GM08714 (cell line): ENCODE results near the gene EML4.

Experiments used
- H3K4me3 ChIP-seq: fragments of 200-500 bp; sonication (Bioruptor generic); 2 replicates; pipeline ENCODE4 v1.5.1; 2014; ENCODE audit warnings: mild to moderate bottlenecking, low read length, inconsistent platforms
- ZNF274 ChIP-seq: IDR thresholded peaks from 2 replicates; pipeline ENCODE4 v1.6.1; 2012; ENCODE audit warnings: mild to moderate bottlenecking, low read depth, low read length

EML4 gene

DNA sequence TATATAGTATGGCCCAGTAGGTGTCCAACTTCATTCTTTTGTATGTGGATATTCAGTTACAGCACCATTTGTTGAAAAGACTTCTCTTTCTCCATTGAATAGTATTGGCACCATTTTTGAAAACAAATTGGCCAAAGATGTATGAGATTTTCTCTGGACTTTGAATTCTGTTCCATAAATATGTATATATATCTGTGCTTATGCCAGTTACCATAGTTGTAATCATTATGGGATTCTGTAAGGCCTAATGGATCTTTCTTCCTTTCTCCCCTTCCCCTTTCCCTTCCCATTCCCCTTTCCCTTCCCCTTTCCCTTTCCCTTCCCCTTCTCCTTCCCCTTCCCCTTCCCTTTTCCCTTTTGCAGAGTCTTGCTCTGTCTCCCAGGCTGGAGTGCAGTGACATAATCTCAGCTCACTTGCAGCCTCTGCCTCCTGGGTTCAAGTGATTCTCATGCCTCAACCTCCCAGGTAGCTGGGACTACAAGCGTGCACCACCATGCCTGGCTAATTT is 140.9 kb downstream of the EML4 start:
- no peak overlapping the region for H3K4me3 ChIP-seq
- no peak for TF ChIP-seq ZNF274

DNA sequence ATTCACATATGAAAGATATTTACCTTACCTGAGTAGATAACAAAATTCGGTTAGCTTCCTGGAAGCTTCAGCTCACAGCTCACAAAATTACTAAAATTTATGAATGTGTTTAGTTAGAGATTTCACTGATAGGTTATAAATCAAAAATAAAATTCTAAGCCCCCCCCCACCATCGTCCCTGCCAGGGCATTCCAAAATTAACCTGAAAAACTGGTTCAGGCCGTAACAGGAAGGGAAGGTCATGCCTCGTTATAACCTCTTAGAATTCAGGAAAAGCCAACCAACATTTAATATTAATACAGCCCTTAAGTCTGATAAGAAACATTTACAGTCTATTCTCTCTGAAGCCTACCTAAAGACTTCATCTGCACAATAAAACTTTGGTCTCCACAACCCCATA is 143.0 kb downstream of the EML4 start:
- no peak for TF ChIP-seq ZNF274
- H3K4me3 ChIP-seq = no peak overlapping the region

DNA sequence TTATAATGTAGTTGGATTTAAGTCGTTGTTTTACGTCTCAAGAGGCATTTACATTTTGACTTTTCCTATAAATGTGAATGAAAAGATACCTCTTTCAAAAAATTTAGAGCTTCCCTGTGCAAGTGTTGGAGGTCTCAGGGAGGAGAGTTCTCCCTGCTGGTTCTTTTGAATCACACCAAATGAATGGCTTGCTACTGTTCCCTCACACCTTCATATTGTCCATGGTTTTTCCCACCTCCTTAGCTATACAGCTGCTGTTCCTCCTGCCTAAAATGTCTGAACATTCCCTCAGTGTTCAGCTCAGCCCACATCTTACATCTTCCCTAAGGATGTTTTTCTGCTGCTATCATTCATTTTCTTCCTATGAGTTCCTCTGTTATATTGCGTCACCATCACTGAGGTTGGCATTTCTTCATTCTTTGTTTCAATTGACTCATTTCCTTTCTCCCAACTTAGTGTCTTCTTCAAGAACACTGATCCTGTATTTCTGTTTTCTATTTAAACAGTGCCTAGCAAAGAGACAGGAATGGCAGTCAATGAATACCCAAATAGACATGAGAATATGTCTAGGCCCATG is 145.8 kb downstream of the EML4 start:
- no peak for TF ChIP-seq ZNF274
- no peak overlapping the region for H3K4me3 ChIP-seq

DNA sequence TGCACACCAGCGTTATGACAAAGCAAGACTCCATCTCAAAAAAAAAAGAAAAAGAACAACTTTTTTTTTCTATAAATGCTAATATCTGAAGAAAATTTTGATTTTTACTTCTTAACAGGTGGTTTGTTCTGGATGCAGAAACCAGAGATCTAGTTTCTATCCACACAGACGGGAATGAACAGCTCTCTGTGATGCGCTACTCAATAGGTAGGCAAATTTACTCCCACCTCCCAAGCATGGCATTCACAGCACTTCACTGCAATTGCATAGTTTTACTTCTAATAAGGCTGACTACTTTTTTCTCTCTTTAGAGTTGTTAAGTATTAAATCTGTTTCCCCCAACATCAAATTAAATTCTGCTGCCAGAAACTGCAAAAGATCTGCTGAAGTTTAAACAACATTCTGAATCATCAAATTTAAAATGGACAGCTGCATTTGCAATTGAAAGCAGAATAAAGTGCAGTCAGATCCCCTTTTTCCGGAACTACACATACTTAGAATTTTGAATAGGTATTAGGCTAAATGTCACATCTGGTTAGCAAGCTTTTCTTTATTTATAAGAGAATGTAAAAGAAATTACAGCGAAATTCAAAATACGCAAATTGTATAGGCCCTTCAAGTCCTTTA is 146.8 kb downstream of the EML4 start:
- H3K4me3 ChIP-seq = no peak overlapping the region
- no peak for TF ChIP-seq ZNF274

DNA sequence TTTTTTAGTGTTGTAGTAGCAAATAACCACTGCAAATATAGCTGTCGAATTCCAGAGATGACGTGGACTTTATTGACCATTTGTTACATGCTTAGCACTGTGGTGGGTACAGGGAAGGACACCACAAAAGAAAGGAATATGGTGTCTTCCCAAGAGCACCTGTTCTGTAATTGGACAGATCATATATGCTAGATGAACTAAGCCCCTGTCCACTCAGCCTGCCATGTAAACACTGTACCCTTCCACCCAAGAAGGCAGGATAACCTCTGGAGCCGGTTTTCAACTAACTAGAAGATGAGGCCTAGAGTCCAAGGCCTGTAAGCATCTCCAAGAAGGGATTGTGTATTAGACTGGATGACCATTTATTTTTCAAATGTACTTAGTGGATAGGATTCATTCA is 147.8 kb downstream of the EML4 start:
- no peak for TF ChIP-seq ZNF274

DNA sequence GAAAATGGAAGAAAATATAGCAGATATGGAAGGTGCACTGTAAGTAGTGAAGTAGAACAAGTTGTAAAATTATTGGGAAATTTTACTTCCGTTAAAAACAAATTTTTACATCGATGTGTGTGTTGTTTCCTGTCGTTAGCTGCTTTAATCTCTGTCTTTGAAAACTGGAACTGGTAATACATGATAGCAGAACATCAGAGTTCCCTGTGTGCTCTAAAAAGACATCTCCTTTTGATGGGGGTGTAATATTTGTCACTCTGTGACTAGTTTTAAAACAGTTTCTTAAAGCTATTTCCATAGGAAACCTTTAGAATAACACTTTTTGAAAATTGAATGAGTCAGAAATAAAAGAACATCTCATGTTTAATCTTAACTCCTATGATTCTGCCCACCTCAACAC is 148.3 kb downstream of the EML4 start:
- H3K4me3 ChIP-seq = no peak overlapping the region
- no peak for TF ChIP-seq ZNF274

More for the DNA sequence above, 147.8 kb downstream of the EML4 start:
- no peak overlapping the region for H3K4me3 ChIP-seq

DNA sequence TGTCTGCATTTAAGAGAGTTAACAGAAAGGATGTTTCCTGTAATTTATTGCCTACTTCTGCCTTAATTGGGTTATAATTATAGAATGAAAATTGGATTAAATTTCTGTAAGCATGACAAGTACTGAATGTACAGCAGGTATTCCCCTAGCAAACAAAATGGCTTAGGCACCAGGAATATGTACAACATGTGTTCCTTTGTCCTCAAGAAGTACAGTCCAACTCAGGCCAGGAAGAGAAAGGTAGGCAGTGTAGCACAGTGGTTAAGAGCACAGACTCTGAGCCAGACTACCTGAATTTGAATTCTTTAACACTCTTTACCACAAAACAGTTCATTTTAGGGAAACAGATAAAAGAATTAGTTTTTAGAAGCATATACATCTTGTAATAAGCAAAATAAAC is 148.8 kb downstream of the EML4 start:
- no peak for TF ChIP-seq ZNF274
- H3K4me3 ChIP-seq = no peak overlapping the region

DNA sequence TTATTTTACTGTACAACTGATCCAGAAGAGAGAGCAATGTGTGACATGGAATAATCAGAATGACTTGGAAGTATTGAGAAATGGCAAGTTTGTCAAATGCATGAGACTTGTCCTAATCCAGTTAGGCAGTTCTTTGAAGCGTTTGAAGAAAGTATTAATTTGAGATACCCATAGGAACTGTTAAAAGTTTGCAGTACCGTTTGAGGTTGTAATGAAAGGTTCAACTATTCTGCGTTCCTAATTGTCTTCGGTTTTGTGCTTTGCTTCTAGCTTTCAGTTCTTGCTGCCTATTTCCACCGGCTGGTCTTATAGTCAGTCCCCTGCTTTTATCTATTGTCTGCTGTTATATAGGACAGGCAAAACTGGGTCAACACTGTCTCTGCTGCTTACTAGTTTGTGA is 150.1 kb downstream of the EML4 start:
- no peak overlapping the region for H3K4me3 ChIP-seq
- no peak for TF ChIP-seq ZNF274

DNA sequence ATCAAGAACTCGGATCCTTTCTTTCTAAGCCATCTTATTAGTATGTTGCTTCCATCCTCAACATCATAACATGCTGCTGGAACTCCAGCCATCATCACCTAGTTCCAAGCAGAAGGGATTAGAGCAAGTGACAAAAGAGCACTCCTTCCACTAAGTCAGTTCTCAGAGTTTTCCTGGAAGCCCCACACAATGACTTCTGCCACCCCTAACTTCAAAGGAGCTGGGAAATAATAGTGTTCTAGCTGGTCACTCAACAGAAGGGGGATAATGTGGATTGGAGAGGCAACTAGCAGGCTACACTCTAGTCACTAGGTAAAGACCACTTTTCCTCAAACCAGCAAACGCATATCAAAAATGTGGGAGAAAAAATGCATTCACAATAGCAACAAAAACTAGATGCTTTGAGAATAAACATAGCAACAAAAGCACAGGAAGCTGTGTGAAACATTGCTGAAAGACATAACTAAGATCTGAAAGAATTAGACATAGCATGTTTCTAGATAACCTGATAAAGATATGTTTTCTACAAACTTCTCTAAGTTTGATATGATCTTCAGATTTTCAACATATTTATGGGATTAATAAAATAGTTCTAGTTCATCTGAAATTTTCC is 152.4 kb downstream of the EML4 start:
- TF ChIP-seq ZNF274 = no peak
- no peak overlapping the region for H3K4me3 ChIP-seq

DNA sequence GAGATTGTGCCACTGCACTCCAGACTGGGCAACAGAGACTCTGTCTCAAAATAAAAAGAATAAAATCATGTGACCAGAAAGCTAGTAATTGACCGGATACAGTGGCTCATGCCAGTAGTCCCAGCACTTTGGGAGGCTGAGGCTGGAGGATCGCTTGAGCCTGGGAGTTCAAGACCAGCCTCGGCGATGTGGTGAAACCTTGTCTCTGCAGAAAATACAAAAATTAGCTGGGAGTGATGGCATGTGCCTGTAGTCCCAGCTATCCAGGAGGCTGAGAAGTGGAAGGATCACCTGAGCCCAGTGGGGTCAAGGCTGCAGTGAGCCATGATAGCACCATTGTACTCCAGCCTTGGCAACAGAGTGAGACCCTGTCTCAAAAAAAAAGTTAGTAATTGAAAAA is 155.1 kb downstream of the EML4 start:
- no peak for TF ChIP-seq ZNF274
- no peak overlapping the region for H3K4me3 ChIP-seq

DNA sequence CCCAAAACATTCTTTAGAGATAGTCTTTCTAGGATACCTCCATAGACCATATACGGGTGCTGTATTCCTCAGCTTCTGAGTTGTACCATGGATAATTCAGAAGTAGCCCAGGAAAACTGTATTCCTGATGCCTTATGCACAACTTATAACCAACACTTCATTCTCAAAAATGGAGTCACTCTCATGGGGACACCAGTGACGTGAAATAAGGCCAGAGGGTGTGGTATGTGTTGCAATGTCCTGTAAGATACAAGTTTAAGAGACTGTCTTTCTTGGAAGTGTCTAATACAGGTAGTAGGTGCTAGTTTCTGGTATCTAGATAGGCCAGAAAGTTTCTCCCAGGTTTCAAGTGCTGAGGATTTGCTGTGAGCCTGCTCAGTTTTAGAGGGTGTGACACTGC is 155.8 kb downstream of the EML4 start:
- H3K4me3 ChIP-seq = no peak overlapping the region
- TF ChIP-seq ZNF274 = no peak

DNA sequence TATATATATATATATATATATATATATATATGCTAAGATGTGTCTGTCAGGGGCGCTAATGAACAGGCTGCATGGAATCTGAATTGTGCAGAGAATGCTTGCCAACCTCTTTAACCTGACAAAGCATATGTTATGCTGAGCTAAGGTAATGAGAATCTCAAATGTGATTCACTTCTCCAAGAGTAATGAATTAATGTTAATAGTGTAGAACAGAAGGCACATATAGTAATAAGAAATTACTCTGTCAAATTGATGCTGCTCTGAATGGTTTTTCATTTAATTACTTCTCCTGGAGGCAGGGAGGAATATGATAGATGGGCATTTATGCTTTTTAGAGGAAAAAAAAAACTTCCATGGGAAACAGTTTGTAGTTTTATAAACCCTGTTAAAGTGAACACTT is 156.5 kb downstream of the EML4 start:
- TF ChIP-seq ZNF274 = no peak
- no peak overlapping the region for H3K4me3 ChIP-seq

DNA sequence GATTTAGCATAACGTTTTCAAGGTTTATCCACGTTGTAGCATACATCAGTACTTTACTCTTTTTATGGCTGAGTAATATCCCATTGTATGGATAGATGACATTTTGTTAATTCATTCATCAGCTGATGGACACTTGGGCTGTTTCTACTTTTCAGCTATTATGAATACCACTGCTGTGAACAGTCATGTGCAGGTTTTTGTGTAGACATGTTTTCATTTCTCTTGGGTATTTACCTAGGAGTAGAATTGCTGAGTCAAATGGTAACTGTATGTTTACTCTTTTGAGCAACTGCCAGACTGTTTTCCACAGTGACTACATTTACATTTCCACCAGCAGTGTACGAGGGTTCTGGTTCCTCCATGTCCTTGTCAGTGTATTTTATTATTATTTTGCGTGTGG is 158.0 kb downstream of the EML4 start:
- H3K4me3 ChIP-seq = no peak overlapping the region
- no peak for TF ChIP-seq ZNF274

DNA sequence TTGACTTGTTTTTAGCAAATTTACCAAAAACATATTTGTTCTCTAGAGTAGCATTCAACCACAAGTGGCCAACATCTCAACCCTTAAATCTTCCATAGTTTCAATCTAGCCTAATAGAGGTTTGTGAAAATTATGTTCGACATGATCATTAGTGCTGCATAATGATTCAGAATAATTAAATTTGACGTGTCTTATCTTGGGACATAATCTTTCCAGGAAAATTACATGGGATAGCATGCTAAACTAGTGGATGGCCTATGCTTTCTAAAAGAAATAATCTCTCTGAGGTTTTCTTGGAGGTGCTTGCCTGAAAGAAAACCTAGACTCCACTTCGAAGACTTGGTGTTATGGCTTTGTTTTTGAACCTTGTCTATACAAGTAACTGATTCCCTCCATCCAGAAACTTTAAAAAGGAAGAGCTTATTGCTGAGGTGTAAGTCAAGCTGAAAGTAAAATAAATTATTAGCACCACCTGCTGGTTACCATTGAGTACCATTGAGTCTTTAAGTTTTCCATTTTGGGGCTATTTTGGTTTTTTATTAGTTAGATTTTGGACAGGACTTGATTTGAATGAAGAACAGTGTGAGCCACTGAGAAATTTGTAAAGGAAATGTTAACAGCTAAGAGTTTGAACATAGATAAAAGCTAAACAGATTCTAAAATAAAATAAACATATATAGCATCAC is 159.1 kb downstream of the EML4 start:
- no peak overlapping the region for H3K4me3 ChIP-seq
- no peak for TF ChIP-seq ZNF274

DNA sequence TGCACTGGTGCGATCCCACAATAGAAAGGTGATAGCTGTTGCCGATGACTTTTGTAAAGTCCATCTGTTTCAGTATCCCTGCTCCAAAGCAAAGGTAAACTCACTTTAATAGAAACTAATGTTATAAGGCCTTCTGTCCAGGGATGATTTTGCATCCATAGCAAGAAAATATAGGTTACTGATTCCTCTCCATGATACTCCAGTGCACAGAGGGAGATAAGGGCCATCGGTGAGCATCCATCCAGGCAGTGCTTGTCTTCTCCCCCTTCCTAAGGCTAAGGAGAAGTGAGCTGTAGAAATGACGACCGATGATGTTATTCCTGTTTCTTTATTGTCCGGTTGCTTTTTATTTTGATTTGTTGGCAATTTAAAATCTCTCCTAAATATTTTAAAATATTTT is 159.8 kb downstream of the EML4 start:
- no peak for TF ChIP-seq ZNF274
- no peak overlapping the region for H3K4me3 ChIP-seq
